A549 (cell line): ENCODE measurements around the gene SLC24A4. TPM values are rescaled to one million over a fixed set of nuclear protein-coding genes. Genes with fewer than 3 reads are reported as not detected.

ENCODE experiments used
- ATAC-seq, 2 experiments: fragments of 200-7000 bp in 1 of 2; fragments of >200 bp in 1 of 2; cut with Nextera tagmentation in 1 of 2; cut with Tn5 transposase in 1 of 2; 3 replicates each; pipeline versions ENCODE4 v1.8.0 to v1.9.1; 2018 to 2020; ENCODE audit warnings: mild to moderate bottlenecking in 1 of 2, moderate library complexity in 1 of 2
- CTCF ChIA-PET: fragments of 300-600 bp; sonication (Branson Sonifier 250); formaldehyde crosslinking; extraction: SDS; loops from one replicate; lab custom pipeline; 2021; ENCODE audit warnings: antibody characterized with exemption, inconsistent platforms; lab: Yijun Ruan, JAX
- POLR2A ChIA-PET: fragments of 350-600 bp; formaldehyde crosslinking; extraction: SDS; loops from one replicate; lab custom pipeline; 2021; ENCODE audit warnings: antibody characterized with exemption, inconsistent platforms; lab: Yijun Ruan, JAX
- DNase-seq, 2 experiments: peaks; one replicate each; pipeline versions ENCODE4 v3.0.0 to v3.0.0-alpha.2; 2011 to 2016; ENCODE audit warnings: low read depth in 1 of 2, low spot score in 1 of 2
- FAIRE-seq: peaks from 2 replicates; lab custom pipeline; 2011; peaks lifted over from hg19 to GRCh38; lab: Jason Lieb, UNC
- H3K27ac ChIP-seq, 2 experiments: fragments of >200 bp; sonication (Bioruptor Twin); formaldehyde crosslinking; 3 replicates each; pipeline ENCODE4 v1.5.1; 2016 to 2017
- H3K4me1 ChIP-seq: fragments of >200 bp; sonication (Bioruptor Twin); formaldehyde crosslinking; 3 replicates; pipeline ENCODE4 v1.6.1; 2016
- H3K4me2 ChIP-seq: fragments of >200 bp; sonication (Bioruptor Twin); formaldehyde crosslinking; 3 replicates; pipeline ENCODE4 v1.6.1; 2016
- H3K4me3 ChIP-seq: fragments of >200 bp; sonication (Bioruptor Twin); formaldehyde crosslinking; 3 replicates; pipeline ENCODE4 v1.5.1; 2016
- H3K9me3 ChIP-seq: fragments of >200 bp; sonication (Bioruptor Twin); formaldehyde crosslinking; 3 replicates; pipeline ENCODE4 v1.6.1; 2016
- ATOH8 ChIP-seq: fragments of 250-450 bp; sonication (Bioruptor Pico); IDR thresholded peaks from 2 replicates; pipeline ENCODE4 v1.5.0; 2020; ENCODE audit warnings: low read depth, mild to moderate bottlenecking, moderate library complexity
- BCL3 ChIP-seq: fragments of >200 bp; sonication (Bioruptor Twin); formaldehyde crosslinking; IDR thresholded peaks from 3 replicates; pipeline ENCODE4 v1.6.1; 2016
- CHD2 ChIP-seq: fragments of 150-350 bp; IDR thresholded peaks from 2 replicates; pipeline ENCODE4 v1.6.1; 2014; ENCODE audit warnings: low read length; ENCODE audit not compliant: partially characterized antibody
- CTCF ChIP-seq: fragments of >200 bp; sonication (Bioruptor Twin); formaldehyde crosslinking; IDR thresholded peaks from 3 replicates; pipeline ENCODE4 v1.5.1; 2016
- EP300 ChIP-seq, 2 experiments: fragments of >200 bp; sonication (Bioruptor Twin); formaldehyde crosslinking; IDR thresholded peaks; 2 replicates in 1 of 2; 3 replicates in 1 of 2; pipeline ENCODE4 v1.6.1; 2016 to 2017
- ESRRA ChIP-seq: fragments of 150-350 bp; IDR thresholded peaks from 2 replicates; pipeline ENCODE4 v1.6.1; 2014; ENCODE audit warnings: mild to moderate bottlenecking, low read length, borderline replicate concordance
- GATA3 ChIP-seq: IDR thresholded peaks from 2 replicates; pipeline ENCODE4 v1.6.1; 2012; ENCODE audit warnings: borderline replicate concordance
- HMGXB4 ChIP-seq: fragments of 250-450 bp; sonication (Bioruptor Pico); IDR thresholded peaks from 2 replicates; pipeline ENCODE4 v1.5.0; 2021; ENCODE audit warnings: mild to moderate bottlenecking, moderate library complexity, borderline replicate concordance
- KDM1A ChIP-seq: fragments of 200-600 bp; sonication (generic); IDR thresholded peaks from 2 replicates; pipeline ENCODE4 v1.6.1; 2016; ENCODE audit warnings: low read depth, mild to moderate bottlenecking
- NR3C1 ChIP-seq: fragments of >200 bp; sonication (Bioruptor Twin); formaldehyde crosslinking; IDR thresholded peaks from 3 replicates; pipeline ENCODE4 v1.6.1; 2017
- PHF8 ChIP-seq: fragments of 200-600 bp; sonication (generic); IDR thresholded peaks from 2 replicates; pipeline ENCODE4 v1.6.1; 2016; ENCODE audit warnings: low read depth, mild to moderate bottlenecking, antibody characterized with exemption, moderate library complexity, borderline replicate concordance
- POLR2AphosphoS2 ChIP-seq: conservative IDR thresholded peaks from 2 replicates; pipeline ENCODE4 v1.6.1; 2012; ENCODE audit warnings: low read length, improper control_type of control experiment, inconsistent platforms
- RAD21 ChIP-seq, 2 experiments: fragments of >200 bp in 1 of 2; sonication (Bioruptor Twin) in 1 of 2; formaldehyde crosslinking in 1 of 2; IDR thresholded peaks in 1 of 2; conservative IDR thresholded peaks in 1 of 2; 2 replicates in 1 of 2; 3 replicates in 1 of 2; pipeline ENCODE4 v1.6.1; 2012 to 2018; ENCODE audit warnings: inconsistent platforms in 1 of 2
- TP53 ChIP-seq: fragments of 250-450 bp; sonication (Bioruptor Pico); IDR thresholded peaks from 2 replicates; pipeline ENCODE4 v1.5.0; 2021; ENCODE audit warnings: mild to moderate bottlenecking, moderate library complexity
- WGBS: methylation state at CpG from one replicate; pipeline ENCODE4 v1.1.6; 2017; ENCODE audit errors: missing lambda C conversion rate; 5-methylcytosine and 5-hydroxymethylcytosine counted together
- polyA plus RNA-seq, 4 experiments: library from polyadenylated mRNA; depleted of rRNA in 3 of 4; stranded (reverse); fragments of >200 nt; fragmentation: RNase III in 1 of 4; extraction: RNeasy Plus Mini Kit Qiagen cat#74134 plus additional on column Dnase treatment in 1 of 4; gene quantifications; 2 replicates in 3 of 4; 3 replicates in 1 of 4; pipeline ENCODE4 v1.2.3, GENCODE V29; 2011 to 2017
- TF ChIP-seq, protein P1 (sequence below): IDR thresholded peaks from 2 replicates; pipeline ENCODE4 v1.6.1; 2012; ENCODE audit warnings: low read depth, borderline replicate concordance
- TF ChIP-seq, protein P2 (sequence below): fragments of 200-600 bp; sonication (generic); IDR thresholded peaks from 2 replicates; pipeline ENCODE4 v1.6.1; 2016; ENCODE audit warnings: antibody characterized with exemption, mild to moderate bottlenecking, moderate library complexity

The SLC24A4 gene
- polyA plus RNA-seq, 2 of the 4 experiments (the other 2 are of a cell fraction): 0.05 to 0.19 TPM

DNA sequence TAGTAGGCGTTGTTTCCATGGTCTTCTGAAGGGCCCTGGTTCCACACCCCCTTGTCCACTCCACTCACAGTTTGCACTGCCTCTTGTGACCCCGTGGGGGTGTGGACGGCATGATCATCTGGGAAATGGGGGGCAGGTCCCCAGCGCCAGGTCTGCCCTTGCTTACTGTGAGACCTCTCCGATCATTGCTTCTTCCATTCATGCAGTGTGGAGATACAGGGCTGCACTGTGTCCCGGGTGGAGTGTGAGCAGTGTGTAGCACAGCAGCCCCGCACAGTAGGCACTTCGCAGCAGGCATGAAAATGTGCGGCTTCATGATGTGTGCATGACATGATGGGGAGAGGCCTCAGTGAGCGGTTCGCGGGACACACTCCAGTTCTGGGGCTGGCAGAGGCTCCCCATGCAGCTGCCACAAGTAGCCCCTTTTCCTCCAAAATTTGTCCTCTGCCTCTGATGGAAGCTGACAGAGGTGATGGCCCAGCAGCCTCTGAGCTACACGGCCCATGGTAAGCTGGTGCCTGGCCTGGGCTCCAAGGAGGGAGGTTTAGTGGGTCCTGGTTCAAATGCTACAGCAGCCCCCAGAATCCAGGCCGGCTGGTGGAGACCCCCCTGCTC, 205.6 kb downstream of the SLC24A4 start:
- no peaks in the 10 kb centered on the region for H3K9me3 ChIP-seq
- no peak for TF ChIP-seq GATA3
- no peak for TF ChIP-seq RAD21 (conservative IDR thresholded peaks at IDR 0.05 in 1 of 2, IDR thresholded peaks at IDR 0.05 in 1 of 2)
- TF ChIP-seq CHD2: no peak
- TF ChIP-seq ESRRA: no peak
- TF ChIP-seq ATOH8 (CRISPR knock-in tag): no peak
- TF ChIP-seq KDM1A: no peak
- TF ChIP-seq EP300 (IDR thresholded peaks at IDR 0.05): no peak
- no peak for TF ChIP-seq CTCF
- TF ChIP-seq HMGXB4 (CRISPR knock-in tag): no peak
- TF ChIP-seq, protein P1, sequence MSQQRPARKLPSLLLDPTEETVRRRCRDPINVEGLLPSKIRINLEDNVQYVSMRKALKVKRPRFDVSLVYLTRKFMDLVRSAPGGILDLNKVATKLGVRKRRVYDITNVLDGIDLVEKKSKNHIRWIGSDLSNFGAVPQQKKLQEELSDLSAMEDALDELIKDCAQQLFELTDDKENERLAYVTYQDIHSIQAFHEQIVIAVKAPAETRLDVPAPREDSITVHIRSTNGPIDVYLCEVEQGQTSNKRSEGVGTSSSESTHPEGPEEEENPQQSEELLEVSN: no peak
- no peak for TF ChIP-seq TP53 (CRISPR knock-in tag)
- TF ChIP-seq POLR2AphosphoS2: no peak
- TF ChIP-seq NR3C1: no peak
- TF ChIP-seq PHF8: no peak
- TF ChIP-seq, protein P2, sequence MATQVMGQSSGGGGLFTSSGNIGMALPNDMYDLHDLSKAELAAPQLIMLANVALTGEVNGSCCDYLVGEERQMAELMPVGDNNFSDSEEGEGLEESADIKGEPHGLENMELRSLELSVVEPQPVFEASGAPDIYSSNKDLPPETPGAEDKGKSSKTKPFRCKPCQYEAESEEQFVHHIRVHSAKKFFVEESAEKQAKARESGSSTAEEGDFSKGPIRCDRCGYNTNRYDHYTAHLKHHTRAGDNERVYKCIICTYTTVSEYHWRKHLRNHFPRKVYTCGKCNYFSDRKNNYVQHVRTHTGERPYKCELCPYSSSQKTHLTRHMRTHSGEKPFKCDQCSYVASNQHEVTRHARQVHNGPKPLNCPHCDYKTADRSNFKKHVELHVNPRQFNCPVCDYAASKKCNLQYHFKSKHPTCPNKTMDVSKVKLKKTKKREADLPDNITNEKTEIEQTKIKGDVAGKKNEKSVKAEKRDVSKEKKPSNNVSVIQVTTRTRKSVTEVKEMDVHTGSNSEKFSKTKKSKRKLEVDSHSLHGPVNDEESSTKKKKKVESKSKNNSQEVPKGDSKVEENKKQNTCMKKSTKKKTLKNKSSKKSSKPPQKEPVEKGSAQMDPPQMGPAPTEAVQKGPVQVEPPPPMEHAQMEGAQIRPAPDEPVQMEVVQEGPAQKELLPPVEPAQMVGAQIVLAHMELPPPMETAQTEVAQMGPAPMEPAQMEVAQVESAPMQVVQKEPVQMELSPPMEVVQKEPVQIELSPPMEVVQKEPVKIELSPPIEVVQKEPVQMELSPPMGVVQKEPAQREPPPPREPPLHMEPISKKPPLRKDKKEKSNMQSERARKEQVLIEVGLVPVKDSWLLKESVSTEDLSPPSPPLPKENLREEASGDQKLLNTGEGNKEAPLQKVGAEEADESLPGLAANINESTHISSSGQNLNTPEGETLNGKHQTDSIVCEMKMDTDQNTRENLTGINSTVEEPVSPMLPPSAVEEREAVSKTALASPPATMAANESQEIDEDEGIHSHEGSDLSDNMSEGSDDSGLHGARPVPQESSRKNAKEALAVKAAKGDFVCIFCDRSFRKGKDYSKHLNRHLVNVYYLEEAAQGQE: no peak
- no peak for TF ChIP-seq BCL3
- no peak for ATAC-seq
- no peak overlapping the region for H3K4me3 ChIP-seq
- peaks cover 19% of the 10 kb centered on the region; the same call in 2 of the 3 replicates for H3K4me1 ChIP-seq
- WGBS: 91% methylated on average over 11 of the region's 14 CpGs
- no peak for DNase-seq
- FAIRE-seq: no peak
- ChIA-PET POLR2A (no interaction called here), CTCF (no interaction called here)
- no peak overlapping the region for H3K4me2 ChIP-seq
- H3K27ac ChIP-seq: no peak overlapping the region
